Measurements from ENCODE around the gene RBM20. TPM values are rescaled to one million over a fixed set of nuclear protein-coding genes. Genes with fewer than 3 reads are reported as not detected.

Gene RBM20
- total and polyA plus RNA-seq, 10 of the 15 experiments (the other 5 are each of a cell fraction or from before 2014, with no cell fraction given) = 0.04 to 0.26 (median 0.15) TPM

DNA sequence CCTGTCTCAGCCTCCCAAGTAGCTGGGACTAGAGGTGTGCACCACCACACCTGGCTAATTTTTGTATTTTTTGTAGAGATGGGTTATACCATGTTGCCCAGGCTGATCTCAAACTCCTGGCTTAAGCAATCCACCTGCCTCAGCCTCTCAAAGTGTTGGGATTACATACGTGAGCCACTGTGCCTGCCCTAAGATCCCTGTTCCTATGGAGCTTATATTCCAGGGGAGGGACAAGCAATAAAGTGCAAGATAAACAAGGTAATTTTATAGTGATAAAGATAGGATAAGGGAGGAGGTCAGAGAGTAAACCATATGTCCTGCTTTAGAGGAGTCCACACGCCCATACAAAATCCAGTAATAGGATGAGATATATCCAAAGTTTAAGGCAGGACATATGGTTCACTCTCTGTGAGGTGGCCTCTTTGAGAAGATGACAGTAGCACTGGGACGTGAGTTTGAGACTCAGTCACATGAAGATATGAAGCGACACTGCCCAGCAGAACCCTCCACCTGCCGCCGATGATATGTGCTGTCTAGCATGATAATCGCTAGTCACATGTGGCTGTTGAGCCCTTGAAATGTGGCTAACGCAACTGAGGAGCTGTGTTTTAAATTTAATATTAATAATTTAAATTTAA is 114.1 kb downstream of the RBM20 start:
- no peak for TF ChIP-seq ZBED1 (IDR thresholded peaks at IDR 0.05; ENCODE audit: borderline replicate concordance)
- no peak overlapping the region for H3K4me3 ChIP-seq
- H3K27ac ChIP-seq (ENCODE audit: control insufficient read depth, insufficient read depth) = no peak overlapping the region
- 82% methylated on average over 8 of the region's 8 CpGs for WGBS (ENCODE audit: insufficient coverage, insufficient replicate concordance, low lambda C conversion rate, missing lambda C conversion rate)
- BruUV-seq (replicated peaks) = no TSS peak
- DNase-seq (ENCODE audit: low read depth, low spot score) (no peak), FAIRE-seq (no peak), ATAC-seq (no peak)
- RAD21 ChIA-PET (ENCODE audit: unreplicated experiment) = interaction anchor here (0.7 to 4.0 kb wide), 3 partner anchors 10 to 45 kb away, joined by 3 to 12 read pairs (median 4); no protein-coding TSS in a partner anchor
- H3K9ac ChIP-seq (ENCODE audit: control insufficient read depth, insufficient read depth, low read length) = no peak overlapping the region
- SMC1A ChIA-PET (ENCODE audit: uncharacterized antibody, unreplicated experiment) = interaction anchor here (0.9 to 4.5 kb wide), 9 partner anchors 10 to 110 kb away, joined by 3 to 13 read pairs (median 4); no protein-coding TSS in a partner anchor
- H2AFZ ChIP-seq (ENCODE audit: control insufficient read depth, low read depth, low read length) = no peak overlapping the region
- no peaks in the 10 kb centered on the region for H3K79me2 ChIP-seq (ENCODE audit: control insufficient read depth, insufficient read depth, low read length)
- peaks cover 7% of the 10 kb centered on the region for H3K4me1 ChIP-seq (ENCODE audit: control insufficient read depth, insufficient read depth, low read length)
- POLR2A ChIA-PET = no interaction called here
- no peaks in the 10 kb centered on the region for H3K27me3 ChIP-seq (replicated peaks in 1 of 2; ENCODE audit: control insufficient read depth in 2 of 2, insufficient read depth in 2 of 2, low read length in 1 of 2)
- no peak overlapping the region for H3K4me2 ChIP-seq (ENCODE audit: control insufficient read depth, insufficient read depth)
- intact Hi-C loops (cut with micrococcal nuclease; ENCODE audit: unreplicated experiment) = no loop called here
- peaks cover 5% of the 10 kb centered on the region for H3K9me3 ChIP-seq (replicated peaks; ENCODE audit: control insufficient read depth, insufficient read depth, low read length)
- H3K36me3 ChIP-seq (ENCODE audit: control insufficient read depth in 2 of 2, insufficient read depth in 2 of 2, low read length in 1 of 2) = no peaks in the 10 kb centered on the region
- in situ Hi-C loops (cut with MboI) = no loop called here
- CTCF ChIA-PET = interaction anchor here (1.9 kb wide), 1 partner anchor 45 kb away, joined by 5 read pairs; no protein-coding TSS in a partner anchor
- H4K20me1 ChIP-seq (ENCODE audit: control insufficient read depth, insufficient read depth) = no peaks in the 10 kb centered on the region

DNA sequence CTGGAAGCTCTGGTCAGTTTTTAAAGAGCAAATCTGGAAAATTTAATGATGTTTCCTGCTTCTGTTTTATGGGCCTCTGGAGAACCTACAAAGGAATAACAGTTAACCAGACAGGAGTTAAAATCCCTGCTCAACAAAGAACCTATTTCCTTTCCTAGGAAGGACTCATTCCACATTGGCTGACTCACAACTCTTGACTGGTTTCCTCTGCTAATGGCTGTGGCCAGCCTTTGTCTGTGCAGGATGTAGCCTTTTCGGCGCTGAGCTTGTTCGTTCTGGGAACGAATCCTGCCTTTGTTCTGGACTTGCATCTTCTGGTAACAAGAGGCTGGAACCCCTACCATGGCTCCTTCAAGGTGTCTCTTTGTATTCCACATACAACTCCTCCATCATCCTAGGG is 114.8 kb downstream of the RBM20 start:
- no peak overlapping the region for H3K9ac ChIP-seq (ENCODE audit: control insufficient read depth, insufficient read depth, low read length)
- H2AFZ ChIP-seq (ENCODE audit: control insufficient read depth, low read depth, low read length) = no peak overlapping the region
- no peaks in the 10 kb centered on the region for H3K36me3 ChIP-seq (ENCODE audit: control insufficient read depth in 2 of 2, insufficient read depth in 2 of 2, low read length in 1 of 2)

More for the DNA sequence above, 114.8 kb downstream of the RBM20 start:
- Histone ChIP-seq H3K4me3 (no peak overlapping the region), H3K27me3 (replicated peaks in 1 of 2; ENCODE audit: control insufficient read depth in 2 of 2, insufficient read depth in 2 of 2, low read length in 1 of 2) (no peaks in the 10 kb centered on the region), H3K9me3 (replicated peaks; ENCODE audit: control insufficient read depth, insufficient read depth, low read length) (peaks cover 5% of the 10 kb centered on the region), H3K79me2 (ENCODE audit: control insufficient read depth, insufficient read depth, low read length) (no peaks in the 10 kb centered on the region), H3K4me2 (ENCODE audit: control insufficient read depth, insufficient read depth) (no peak overlapping the region), H3K27ac (ENCODE audit: control insufficient read depth, insufficient read depth) (no peak overlapping the region), H3K4me1 (ENCODE audit: control insufficient read depth, insufficient read depth, low read length) (peaks cover 7% of the 10 kb centered on the region), H4K20me1 (ENCODE audit: control insufficient read depth, insufficient read depth) (no peaks in the 10 kb centered on the region)
- ATAC-seq (no peak), DNase-seq (ENCODE audit: low read depth, low spot score) (no peak), FAIRE-seq (no peak)
- BruUV-seq (replicated peaks) = no TSS peak
- WGBS (ENCODE audit: insufficient coverage, insufficient replicate concordance, low lambda C conversion rate, missing lambda C conversion rate) = 75% methylated on average over 4 of the region's 4 CpGs
- ChIA-PET CTCF (interaction anchor here (1.9 kb wide), 1 partner anchor 44 kb away, joined by 5 read pairs; no protein-coding TSS in a partner anchor), POLR2A (no interaction called here), SMC1A (ENCODE audit: uncharacterized antibody, unreplicated experiment) (interaction anchor here (0.9 to 4.5 kb wide), 8 partner anchors 10 to 109 kb away, joined by 3 to 13 read pairs (median 4); no protein-coding TSS in a partner anchor), RAD21 (ENCODE audit: unreplicated experiment) (interaction anchor here (0.7 to 4.0 kb wide), 3 partner anchors 11 to 44 kb away, joined by 3 to 12 read pairs (median 4); no protein-coding TSS in a partner anchor)
- in situ Hi-C loops (cut with MboI) = no loop called here
- intact Hi-C loops (cut with micrococcal nuclease; ENCODE audit: unreplicated experiment) = no loop called here
- TF ChIP-seq MTA3 (IDR thresholded peaks at IDR 0.05; ENCODE audit: borderline replicate concordance, low read length) = no peak
- TF ChIP-seq ZNF207 (IDR thresholded peaks at IDR 0.05; ENCODE audit: borderline replicate concordance) = no peak
- no peak for TF ChIP-seq MYB (IDR thresholded peaks at IDR 0.05; ENCODE audit: borderline replicate concordance, low read depth, low read length)
- TF ChIP-seq BCLAF1 (IDR thresholded peaks at IDR 0.05) = no peak
- TF ChIP-seq PBX3 (IDR thresholded peaks at IDR 0.05; ENCODE audit: insufficient replicate concordance, low read depth, low read length) = no peak
- no peak for TF ChIP-seq ZBED1 (IDR thresholded peaks at IDR 0.05; ENCODE audit: borderline replicate concordance)
- no peak for TF ChIP-seq TCF7 (IDR thresholded peaks at IDR 0.05; ENCODE audit: borderline replicate concordance)
- no peak for TF ChIP-seq CREM (IDR thresholded peaks at IDR 0.05; ENCODE audit: low read depth)

Data from GM12878 (cell line).